Stimulated activated CD4-positive, alpha-beta T cell treated with anti-CD3 and anti-CD28 coated beads, Interleukin-12 subunit alpha, Interleukin-12 subunit beta, amount 100 ng/mL, for 4 hours (primary cell): Measurements from ENCODE around the gene SLFNL1.

Source experiments
- DNase-seq: peaks from one replicate; pipeline ENCODE4 v3.0.0-alpha.2; 2020

SLFNL1 gene

DNA sequence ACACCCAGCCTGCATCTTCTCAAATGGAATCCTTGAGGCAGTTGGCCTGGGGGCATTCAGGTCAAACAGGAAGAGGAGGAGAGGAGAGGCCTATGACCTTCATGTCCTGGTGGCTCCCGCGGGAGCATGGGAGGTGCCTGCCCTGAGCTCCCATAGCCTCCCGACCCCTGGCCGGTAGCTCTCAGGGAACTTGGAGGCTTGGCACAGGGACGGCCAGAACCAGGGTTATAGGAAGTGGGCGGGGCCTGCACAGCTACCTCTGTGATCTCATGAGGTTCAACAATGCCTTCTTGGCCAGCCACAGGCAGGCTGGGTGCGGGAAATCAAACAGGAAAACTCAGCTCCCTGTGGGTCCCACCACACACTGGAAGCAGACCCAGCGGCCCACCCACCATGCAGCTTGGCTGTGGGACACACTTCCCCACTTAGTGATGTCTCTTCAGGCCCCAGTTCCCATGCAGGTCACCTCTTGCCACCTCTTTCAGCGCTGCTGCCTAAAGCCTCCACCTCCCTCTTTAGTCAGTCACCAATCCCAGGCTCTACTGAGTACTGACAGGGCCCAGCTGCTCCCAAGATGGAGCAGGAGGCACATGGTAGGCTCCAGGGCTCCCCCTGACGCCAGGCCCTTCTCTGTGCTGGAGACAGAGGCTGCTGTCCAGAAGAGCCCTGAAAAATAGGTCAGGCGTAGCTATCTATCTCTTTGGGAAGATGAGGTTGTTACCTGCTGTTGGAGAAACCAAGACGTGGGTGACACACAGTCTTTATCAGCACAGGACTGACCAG, at the start of gene SLFNL1:
Gene SLFNL1, minus strand, starts transcription at position 200 of the 783 bp plus-strand sequence. CDS start 1,065 bp downstream, outside the sequence.
- no peak for DNase-seq

DNA sequence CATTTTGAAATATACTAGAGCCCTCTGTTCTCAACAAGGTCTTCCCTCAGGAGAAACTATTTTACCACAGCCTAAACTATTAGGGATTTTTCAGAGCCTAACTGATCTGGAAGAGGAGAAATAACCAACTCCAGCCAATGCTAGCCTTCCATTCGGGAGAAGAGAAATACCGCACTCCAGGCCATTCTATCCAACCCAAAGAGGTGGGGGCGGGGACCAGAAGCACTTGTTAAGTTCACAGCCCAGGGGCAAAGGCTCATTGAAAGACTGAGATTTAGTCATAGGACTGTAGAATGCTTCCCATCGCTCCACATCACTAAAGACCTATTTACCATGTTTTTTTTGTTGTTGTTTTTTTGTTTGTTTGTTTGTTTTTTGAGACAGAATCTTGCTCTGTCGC, 35.4 kb upstream of the SLFNL1 start:
- no peak for DNase-seq

DNA sequence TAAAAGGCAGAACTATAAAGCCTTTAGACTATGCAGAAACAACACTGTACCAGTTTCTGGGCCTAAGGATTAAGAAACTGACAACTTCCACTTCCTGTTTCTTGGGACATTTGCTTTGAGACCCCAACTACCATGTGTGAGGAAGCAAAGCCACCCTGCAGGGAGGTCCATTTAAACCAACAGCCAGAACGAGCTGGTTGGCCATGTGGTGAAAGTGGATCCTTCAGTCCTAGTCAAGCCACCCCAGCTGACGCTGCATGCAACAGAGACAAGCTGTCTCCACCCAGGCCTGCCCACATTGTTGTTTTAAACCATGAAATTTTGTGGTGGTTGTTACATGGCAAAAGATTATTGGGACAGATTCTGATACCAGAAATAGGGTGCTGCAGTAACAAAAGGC, 31.8 kb upstream of the SLFNL1 start:
- no peak for DNase-seq

DNA sequence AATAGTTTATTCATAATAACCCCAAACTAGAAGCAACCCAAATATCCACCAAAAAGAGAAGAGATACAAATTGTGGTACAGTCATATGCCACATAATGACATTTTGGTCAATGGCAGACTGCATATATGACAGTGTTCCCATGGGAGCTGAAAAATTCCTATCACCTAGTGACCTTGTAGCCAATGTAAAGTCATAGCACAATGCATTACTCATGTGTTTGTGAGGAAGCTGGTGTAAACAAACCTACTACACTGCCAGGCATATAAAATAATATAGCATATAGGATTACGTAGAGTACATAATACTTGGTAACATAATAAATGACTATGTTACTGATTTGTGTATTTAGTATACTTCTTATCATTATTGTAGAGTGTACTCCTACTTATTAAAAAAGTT, 29.5 kb upstream of the SLFNL1 start:
- DNase-seq = no peak

DNA sequence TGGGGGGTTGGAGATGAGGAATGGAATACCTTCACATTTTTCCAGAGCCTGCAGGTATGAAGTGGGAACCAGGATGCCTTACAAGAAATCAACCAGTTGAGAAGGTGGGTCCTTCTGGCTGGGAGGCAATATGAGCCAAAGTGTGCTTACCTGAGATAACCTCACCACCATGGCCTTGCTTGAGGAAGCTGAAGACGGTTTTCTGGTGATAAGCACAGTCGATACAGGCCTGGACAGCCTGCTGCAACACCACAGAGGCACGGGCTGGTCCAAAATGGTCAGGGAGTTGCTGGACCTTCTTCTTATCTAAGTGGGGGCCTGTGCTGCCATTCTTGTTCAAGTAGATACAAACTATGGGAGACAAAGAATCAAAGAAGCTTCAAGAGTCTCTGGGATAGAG, 27.0 kb upstream of the SLFNL1 start:
- no peak for DNase-seq

DNA sequence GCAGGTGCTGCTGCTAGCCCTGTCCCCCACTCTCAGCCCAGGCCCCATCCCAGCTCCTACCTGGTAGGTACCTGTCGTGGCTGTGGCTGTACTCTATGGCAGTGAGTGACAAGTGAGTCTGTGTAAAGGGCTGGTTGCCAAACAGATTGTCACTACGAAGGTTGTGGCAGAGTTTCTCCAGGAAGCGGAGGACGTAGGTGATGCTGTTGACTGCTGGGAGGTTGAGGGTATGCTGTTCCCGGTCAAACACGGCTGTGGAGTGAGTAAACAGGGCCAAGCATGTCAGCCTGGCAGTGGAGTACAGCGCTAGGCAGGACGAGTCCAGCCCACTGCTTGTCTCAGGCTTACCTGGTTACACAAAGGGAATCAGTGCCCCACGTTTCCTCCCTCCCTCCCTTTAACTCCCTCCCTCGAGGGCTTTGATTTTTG, 24.8 kb upstream of the SLFNL1 start:
- DNase-seq = no peak

DNA sequence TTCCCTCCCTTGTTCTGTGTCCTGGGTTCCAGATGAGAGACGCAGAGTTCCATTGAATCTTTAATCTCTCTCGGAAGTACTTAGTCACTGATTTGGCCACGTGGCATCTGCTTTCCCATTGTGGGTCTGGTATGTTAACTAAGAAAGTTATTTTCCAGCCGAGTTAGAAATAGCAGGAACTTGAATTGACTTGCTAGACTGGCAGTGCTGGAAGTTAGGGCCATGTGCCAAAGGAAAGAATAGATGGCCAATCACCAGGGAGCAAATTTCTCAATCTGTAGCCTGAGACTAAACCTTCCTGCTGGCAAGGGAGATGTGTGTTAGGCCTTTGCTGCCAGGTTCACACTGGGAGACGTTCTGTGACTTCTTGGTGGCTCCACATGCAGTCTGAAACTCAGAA, 24.2 kb upstream of the SLFNL1 start:
- no peak for DNase-seq

DNA sequence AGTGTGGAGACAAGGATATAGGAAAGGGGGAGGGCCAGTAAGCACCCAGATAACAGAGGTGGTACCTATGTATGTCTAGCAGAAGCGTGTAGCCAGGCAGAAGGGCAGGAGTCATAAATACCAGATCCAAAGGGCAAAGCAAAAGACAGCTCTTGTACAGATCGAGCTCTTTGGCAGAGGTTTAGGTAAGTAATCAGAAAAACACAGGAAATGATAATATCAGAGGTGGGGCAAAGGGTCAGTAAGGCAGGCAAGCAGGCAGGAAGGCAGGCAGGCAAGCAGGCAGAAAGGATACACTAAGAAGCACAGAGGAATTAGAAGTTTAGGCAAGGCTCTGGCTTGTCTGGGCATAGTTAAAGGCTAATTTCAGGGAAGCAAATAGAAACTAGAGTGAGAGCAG, 22.7 kb upstream of the SLFNL1 start:
- no peak for DNase-seq

DNA sequence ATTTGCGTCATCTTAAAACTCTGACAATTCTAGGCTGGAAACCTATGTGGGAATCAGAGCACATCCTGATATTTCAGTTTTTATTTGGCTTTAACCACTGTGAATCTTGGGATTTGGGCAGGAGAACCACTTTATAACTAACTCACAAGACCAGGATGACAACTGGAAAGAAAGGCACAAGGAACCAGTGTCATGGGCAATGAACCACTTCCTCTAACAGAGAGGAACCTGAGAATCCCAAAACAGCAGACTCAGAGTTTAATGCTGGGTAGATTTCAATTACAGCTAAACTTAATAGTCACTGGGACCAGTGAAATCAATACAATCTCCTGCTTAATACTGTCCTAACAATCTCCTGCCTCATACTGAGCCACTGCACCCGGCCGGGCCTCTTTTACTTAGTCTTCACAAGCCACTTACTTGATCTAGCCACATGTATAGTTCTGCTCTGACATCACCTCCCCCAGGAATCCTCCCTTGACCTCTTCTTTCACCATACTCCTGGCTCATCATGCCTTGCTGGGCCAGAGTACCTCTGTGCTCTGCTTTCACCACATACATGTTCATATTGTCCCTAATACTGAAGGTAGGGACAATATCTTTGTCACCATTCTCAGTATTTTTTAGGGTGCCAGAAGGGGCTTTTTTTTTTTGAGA, 20.2 kb upstream of the SLFNL1 start:
- no peak for DNase-seq

DNA sequence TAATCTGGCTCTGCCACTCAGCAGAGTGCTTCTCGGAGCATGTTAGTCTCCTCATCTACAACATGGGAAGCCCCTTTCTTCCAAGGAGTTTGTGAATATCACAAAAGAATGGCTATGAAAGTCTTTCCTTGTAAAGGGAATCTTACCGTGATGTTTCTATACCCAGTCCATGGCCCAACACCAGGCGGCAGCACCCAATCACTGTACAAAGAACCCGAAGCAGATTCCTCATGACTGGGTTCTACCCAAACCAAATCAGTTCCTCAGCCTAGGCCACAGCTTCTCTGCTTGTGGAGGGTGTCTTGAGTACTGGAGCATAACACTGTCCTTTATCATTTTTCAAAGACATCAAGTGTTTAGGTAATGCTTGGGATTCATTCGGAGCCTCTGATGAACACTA, 16.6 kb upstream of the SLFNL1 start:
- no peak for DNase-seq

DNA sequence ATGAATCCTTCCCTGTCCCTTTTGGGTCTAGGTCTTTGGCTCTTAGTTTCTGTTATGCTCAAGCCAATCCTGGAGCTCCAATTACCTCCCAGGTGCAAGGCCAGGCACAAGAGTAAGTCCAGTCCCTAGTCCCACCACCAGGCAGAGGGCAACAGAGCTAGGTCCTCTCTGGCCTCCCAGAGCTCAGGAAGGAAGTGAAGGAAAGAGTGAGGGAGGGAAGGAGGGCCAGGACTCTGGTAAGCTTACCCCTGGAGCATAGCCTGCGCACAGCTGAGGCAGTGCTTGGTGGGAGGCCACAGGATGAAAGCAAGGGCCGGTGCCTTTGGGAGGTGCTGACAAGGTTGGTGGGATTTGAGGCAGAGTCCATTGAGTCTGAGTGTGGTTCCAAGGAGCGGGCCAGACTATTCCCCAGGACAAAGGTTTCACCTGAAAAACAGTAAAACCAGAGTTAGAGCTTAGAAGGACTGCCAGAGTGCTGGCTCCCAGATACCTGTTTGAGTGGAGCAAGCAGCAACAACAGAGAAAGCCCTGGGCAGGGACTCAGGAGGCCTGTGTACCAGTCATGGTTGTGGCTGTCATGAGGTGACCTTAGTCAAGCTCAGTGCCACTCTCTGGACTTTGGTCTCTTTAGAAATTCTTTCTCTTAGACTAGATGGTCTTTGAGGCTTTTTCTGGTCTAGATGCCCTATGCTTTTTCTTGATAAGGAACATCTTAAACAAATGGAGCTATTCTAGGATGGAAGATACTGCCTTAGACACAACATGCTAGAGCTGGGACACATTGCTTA, 15.8 kb upstream of the SLFNL1 start:
- no peak for DNase-seq

DNA sequence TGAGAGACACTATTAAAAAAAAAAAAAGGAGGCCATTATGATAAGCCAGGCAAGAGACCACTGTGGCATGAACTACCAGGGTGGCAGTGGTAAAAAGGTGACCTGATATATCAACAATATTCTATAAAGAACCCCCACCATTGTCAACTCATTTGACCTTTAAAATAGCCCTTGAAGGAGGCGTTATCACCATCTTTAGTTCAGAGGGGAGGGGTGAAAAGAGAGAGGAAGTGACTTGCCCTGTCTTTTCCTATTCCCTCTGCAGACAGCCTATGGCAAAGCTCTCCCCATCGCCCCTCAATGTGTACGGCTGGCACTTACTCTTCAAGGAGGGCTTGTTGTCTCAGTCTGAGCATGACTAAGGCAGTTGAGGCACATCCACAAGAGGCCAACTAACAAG, 11.7 kb upstream of the SLFNL1 start:
- no peak for DNase-seq

DNA sequence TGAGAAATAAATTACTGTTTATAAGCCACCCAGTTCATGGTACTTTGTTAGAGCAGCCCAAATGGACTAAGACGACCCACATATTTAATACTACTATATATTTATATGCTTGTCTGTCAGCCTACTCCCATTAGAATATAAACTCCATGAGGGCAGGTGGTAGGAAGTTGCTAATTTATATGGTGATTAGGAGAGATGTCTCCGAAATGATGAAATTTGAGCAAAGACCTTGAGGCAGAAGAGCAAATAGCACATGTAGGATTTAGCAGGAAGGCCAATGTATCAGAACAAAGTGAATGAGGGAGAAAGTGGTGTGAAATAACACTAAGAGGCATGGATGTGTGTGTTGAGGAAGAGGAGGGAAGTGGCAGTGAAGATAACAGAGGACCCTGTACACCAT, 10.6 kb upstream of the SLFNL1 start:
- DNase-seq = no peak

DNA sequence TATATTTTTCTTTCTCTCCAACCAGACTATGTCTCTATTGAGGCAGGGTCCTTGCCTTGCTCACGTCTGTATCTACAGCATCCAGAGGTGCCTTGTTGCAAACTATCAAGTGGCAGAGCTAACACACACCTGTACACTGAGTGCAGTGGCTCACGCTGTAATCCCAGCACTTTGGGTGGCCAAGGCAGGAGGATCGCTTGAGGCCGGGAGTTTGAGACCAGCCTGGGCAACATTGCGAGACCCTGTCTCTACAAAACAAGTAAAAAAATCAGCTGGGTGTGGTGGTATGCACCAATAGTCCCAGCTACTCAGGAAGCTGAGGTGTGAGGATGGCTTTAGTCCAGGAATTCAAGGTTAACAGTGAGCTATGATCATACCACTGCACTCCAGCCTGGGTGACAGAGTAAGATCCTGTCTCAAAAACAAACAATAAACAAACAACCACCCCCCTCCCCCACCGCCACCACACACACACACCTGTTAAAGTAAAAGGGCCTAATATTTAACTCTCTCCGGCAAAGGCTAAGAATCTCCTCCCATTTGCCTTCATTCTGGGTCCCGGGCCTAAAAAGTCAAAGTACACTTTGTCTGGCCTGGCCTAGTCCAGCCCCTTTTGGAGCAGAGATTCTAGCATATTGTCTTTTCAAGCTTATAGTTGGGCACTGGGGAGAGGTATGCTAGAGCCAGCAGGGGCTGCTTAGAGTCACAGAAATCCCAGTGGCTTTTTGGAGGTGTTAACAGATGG, 9.5 kb upstream of the SLFNL1 start:
- DNase-seq = no peak

DNA sequence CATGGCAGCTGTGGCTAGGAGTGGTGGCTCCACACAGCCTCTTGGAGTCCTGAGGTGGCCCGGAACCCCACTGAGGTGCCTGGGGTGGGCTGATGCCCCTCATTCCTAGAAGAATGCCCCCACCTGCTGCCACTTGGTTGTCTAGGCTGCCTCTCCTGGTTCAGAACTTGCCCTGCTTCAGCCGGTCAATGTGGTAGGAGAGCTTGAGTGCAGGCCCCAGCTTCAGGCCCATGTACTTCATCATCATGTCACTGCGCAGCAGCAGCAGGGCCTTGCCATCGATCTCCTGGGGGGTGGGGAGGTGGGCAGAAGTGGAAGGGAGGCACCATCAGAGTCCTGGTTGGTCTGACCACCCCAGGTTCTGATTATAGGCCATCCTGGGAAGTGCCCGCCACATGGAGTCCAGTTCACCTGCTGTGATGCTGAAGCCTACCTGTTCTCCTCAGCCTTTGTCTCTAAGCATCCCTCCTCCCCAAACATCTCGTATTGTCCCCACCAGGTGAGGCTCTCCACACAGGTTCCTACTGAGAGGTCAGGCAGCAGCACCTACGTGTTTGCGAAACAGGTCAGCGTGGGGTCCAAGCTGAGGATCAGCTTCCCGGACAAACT, 6.6 kb upstream of the SLFNL1 start:
- no peak for DNase-seq

DNA sequence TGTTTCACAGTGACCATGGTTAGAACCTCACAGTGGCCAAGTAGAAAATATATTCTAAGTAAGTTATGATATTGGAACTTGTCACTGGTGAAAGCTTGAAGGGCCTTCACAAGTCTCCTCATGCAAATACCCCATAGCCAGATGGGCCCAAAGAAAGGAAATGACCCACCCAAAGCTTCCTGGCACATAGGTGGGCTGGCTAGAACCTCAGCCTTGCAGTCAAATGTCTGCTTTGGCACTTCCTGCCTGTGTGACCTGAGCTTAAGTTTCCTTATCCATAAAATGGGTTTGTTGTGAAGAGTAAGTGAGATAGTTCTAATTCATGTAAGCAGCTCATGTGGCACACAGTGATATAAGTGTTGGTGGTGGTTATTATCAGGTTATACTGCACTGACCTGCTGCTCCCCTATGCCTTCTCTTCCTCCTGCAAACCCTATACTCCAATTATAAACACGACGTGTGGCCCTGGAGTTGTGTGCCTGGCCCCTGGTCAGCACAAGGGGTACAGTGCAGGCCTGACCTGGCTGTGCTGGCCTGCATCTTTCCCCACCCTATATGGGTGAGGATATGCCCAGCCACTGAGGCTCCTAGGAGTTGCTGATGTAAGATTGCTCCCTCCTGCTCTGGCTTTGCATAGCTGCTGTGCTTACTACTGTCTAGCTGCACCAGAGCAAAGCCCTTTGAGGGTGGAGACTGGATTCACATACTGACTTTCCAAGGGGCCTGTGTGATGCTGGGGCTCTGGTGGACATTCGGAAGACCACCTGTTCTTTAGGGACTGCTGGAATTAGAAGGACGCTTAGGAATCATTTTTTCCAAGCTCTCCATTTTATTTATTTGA, 4.7 kb upstream of the SLFNL1 start:
- DNase-seq = no peak

DNA sequence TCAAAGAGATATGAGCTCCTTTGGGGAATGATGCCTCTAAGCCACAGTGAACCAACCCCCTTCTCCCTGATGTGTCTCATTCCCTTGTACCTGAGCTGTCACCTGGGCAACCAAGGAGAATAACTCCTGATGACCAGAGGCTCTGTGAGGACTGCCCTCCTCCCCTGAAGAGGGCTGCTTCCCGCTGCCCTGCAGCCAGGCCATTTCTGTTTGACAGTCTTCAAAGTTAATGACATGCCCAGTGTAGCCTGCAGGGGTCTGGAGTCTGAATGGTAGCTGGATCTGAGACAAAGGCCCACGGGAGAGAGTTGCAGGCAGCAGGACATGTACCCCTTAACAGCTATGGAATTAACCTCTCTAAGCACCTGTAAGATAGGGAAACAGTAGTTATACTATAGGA, 3.4 kb upstream of the SLFNL1 start:
- DNase-seq = no peak

DNA sequence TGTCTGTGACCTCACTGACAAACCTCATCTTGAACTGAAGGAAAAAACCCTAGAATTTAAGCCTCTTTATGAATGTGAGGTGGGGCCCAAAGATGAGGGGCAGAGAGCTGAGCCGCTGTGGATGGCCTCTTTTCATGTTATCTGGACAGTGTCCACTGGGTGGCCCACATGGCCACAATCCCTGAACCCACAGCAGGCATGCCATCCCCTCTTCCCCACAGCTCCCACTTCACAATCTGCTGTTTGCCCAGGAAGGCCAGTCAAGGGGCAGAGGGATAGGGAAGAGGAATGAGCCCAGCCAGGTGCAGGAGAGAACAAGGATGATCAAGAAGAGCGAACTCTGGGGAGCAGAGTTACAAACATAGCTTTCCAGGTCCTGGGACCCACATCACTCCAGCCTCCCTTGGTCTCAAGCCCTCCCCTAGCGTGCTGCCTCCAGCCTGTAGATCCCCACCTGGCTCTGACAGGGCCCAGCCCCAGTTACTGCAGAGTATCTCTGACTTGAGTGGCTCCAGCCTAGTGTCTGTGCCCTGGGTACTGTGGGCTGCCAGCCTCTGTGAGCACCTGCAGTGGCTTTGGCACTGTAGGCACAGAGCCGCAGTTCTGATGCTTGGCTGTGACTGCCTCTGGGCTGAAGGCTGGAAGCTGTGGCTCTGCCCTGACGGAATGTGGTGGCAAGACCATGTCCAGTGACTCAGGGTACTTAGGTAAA, 1.9 kb upstream of the SLFNL1 start:
- no peak for DNase-seq

DNA sequence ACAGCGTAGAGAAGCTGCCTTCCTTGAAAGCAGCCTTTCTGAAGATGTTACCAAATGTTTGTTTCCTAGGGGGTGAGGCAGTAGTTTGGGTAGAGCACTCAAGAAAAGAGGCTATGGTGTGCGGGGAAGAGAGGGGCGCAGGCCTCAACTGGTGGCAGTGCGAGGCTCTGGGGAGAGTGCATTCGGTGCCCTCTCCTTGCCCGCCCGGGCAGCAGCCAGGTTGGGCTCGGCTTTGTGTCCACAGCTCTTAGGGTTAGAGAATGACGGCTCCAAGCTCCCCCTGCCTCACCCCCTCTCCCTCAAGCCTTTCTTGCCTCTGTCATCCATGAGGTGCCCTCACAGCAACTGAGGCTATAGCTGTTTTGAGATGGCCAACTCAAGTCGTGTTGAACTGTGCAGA, 899 bp upstream of the SLFNL1 start:
- no peak for DNase-seq

DNA sequence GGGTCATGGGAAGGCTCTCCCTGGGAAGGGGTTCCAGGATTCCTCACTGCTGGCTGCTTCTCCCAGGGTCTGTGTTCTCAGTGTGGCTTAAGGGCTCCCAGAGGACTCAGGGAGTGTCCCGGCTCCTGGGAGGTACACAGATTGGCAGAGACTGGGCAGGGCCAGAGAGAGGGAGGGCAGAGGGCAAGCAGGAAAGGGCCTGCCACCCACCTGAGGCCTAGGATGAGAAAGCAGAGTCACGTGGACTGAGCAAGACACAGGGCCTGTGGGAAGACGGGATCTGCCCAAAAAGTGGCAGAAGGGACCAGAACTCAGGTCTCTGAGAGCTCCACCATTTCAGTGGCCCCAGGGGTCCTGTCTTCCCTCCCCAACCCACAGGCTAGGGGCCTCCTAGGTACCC, 871 bp downstream of the SLFNL1 start:
- DNase-seq = no peak

DNA sequence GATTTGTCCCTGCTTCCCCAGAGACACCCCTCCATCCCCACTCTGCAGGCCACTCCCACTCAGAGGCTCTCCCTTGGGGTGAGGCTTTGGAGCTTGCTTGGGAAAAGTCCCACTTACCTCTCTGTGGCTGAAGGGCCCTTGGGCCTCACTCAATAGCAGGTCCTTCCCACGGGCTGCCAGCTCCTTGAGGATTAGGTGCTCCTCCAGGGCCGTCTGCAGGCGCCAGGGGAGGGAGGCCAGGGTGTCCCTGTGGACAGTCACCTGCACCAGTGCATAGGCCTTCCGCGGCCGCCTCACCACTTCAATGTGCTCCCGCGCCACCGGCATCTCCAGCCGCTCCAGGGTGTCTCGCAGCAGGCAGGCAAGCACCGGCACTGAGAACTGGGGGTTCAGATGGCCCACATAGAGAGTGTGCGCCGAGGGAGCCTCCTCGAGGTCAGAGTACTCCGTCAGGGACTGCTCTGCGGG, 1.4 kb downstream of the SLFNL1 start:
- DNase-seq = no peak
